ENCODE data around the gene SCAMP5. TPM values are rescaled to one million over a fixed set of nuclear protein-coding genes. Genes with fewer than 3 reads are reported as not detected.
A peak's percentile ranks its signal among the peaks of the same experiment; 100 is the strongest.

Gene SCAMP5
- total RNA-seq, 1 donor from 2014 or later = 16.4 TPM

- peaks cover 2% of the 10 kb centered on the region for H3K27me3 Mint-ChIP-seq (ENCODE audit: insufficient read depth, low read depth)
- Histone ChIP-seq H3K27me3 (no peaks in the 10 kb centered on the region), H3K9me3 (ENCODE audit: low read depth) (no peaks in the 10 kb centered on the region), H3K4me2 (no peak overlapping the region), H3K36me3 (no peaks in the 10 kb centered on the region), H3K79me2 (ENCODE audit: low read depth) (no peaks in the 10 kb centered on the region), H3F3A (ENCODE audit: low read depth) (peaks cover 2% of the 10 kb centered on the region), H3K27ac (no peak overlapping the region), H4K20me1 (ENCODE audit: low read depth) (no peaks in the 10 kb centered on the region), H2AFZ (replicated peaks) (no peak overlapping the region), H3K9ac (no peak overlapping the region), H3K4me1 (no peaks in the 10 kb centered on the region), H3K4me3 (no peak overlapping the region)
- H3K36me3 Mint-ChIP-seq = peaks cover 6% of the 10 kb centered on the region
- TF ChIP-seq EZH2phosphoT487 (IDR thresholded peaks at IDR 0.05) (no peak), EZH2 (IDR thresholded peaks at IDR 0.05) (no peak), CTCF (IDR thresholded peaks at IDR 0.05) (no peak)
- H3K4me1 Mint-ChIP-seq = peaks cover 6% of the 10 kb centered on the region
- no peak overlapping the region for H3K4me3 Mint-ChIP-seq
- peak overlapping the region; percentile 2 for H3K27ac Mint-ChIP-seq
- no peak for DNase-seq (ENCODE audit: low spot score)
- no peaks in the 10 kb centered on the region for H3K9me3 Mint-ChIP-seq
Measured at GRCh38 chr15:75056036-75056435, 60.7 kb downstream of the SCAMP5 start.

GRCh38 chr15:75058127-75058905 lies 63.0 kb downstream of the SCAMP5 start:
- Mint-ChIP-seq H3K36me3 (peaks cover 5% of the 10 kb centered on the region), H3K27me3 (ENCODE audit: insufficient read depth, low read depth) (peaks cover 4% of the 10 kb centered on the region), H3K4me3 (no peak overlapping the region), H3K27ac (no peak overlapping the region), H3K4me1 (peaks cover 11% of the 10 kb centered on the region), H3K9me3 (no peaks in the 10 kb centered on the region)
- no peak overlapping the region for H2AFZ ChIP-seq (replicated peaks)
- DNase-seq (ENCODE audit: low spot score) = no peak
- no peak overlapping the region for H3K4me2 ChIP-seq
- H3F3A ChIP-seq (ENCODE audit: low read depth) = peaks cover 5% of the 10 kb centered on the region
- no peaks in the 10 kb centered on the region for H3K27me3 ChIP-seq
- H4K20me1 ChIP-seq (ENCODE audit: low read depth) = no peaks in the 10 kb centered on the region
- no peak overlapping the region for H3K9ac ChIP-seq
- no peak for TF ChIP-seq CTCF (IDR thresholded peaks at IDR 0.05)
- no peak for TF ChIP-seq EZH2phosphoT487 (IDR thresholded peaks at IDR 0.05)
- TF ChIP-seq EZH2 (IDR thresholded peaks at IDR 0.05) = no peak
- no peaks in the 10 kb centered on the region for H3K9me3 ChIP-seq (ENCODE audit: low read depth)
- H3K4me3 ChIP-seq = no peak overlapping the region
- no peaks in the 10 kb centered on the region for H3K36me3 ChIP-seq
- no peak overlapping the region for H3K27ac ChIP-seq
- no peaks in the 10 kb centered on the region for H3K4me1 ChIP-seq
- no peaks in the 10 kb centered on the region for H3K79me2 ChIP-seq (ENCODE audit: low read depth)

GRCh38 chr15:75059607-75060006 lies 64.2 kb downstream of the SCAMP5 start:
- Mint-ChIP-seq H3K36me3 (peaks cover 5% of the 10 kb centered on the region), H3K4me3 (no peak overlapping the region), H3K27me3 (ENCODE audit: insufficient read depth, low read depth) (peaks cover 4% of the 10 kb centered on the region), H3K27ac (no peak overlapping the region), H3K4me1 (peaks cover 14% of the 10 kb centered on the region), H3K9me3 (no peaks in the 10 kb centered on the region)
- no peaks in the 10 kb centered on the region for H3K36me3 ChIP-seq
- H4K20me1 ChIP-seq (ENCODE audit: low read depth) = no peaks in the 10 kb centered on the region
- no peak overlapping the region for H3K4me3 ChIP-seq
- H3K4me2 ChIP-seq = no peak overlapping the region
- peaks cover 5% of the 10 kb centered on the region for H3F3A ChIP-seq (ENCODE audit: low read depth)
- no peaks in the 10 kb centered on the region for H3K9me3 ChIP-seq (ENCODE audit: low read depth)
- no peak overlapping the region for H2AFZ ChIP-seq (replicated peaks)
- H3K79me2 ChIP-seq (ENCODE audit: low read depth) = no peaks in the 10 kb centered on the region
- no peak for TF ChIP-seq EZH2phosphoT487 (IDR thresholded peaks at IDR 0.05)
- DNase-seq (ENCODE audit: low spot score) = no peak
- H3K27me3 ChIP-seq = no peaks in the 10 kb centered on the region
- H3K9ac ChIP-seq = no peak overlapping the region
- no peak overlapping the region for H3K27ac ChIP-seq
- no peaks in the 10 kb centered on the region for H3K4me1 ChIP-seq

GRCh38 chr15:75061272-75061671 lies 65.9 kb downstream of the SCAMP5 start:
- no peak for DNase-seq (ENCODE audit: low spot score)
- H3K9me3 ChIP-seq (ENCODE audit: low read depth) = no peaks in the 10 kb centered on the region
- Mint-ChIP-seq H3K27me3 (ENCODE audit: insufficient read depth, low read depth) (peaks cover 8% of the 10 kb centered on the region), H3K36me3 (peaks cover 2% of the 10 kb centered on the region), H3K9me3 (peaks cover under 1% of the 10 kb centered on the region), H3K4me1 (peaks cover 26% of the 10 kb centered on the region), H3K4me3 (no peak overlapping the region), H3K27ac (peak overlapping the region; percentile 69)
- H3K36me3 ChIP-seq = no peaks in the 10 kb centered on the region
- no peaks in the 10 kb centered on the region for H4K20me1 ChIP-seq (ENCODE audit: low read depth)
- no peak for TF ChIP-seq EZH2phosphoT487 (IDR thresholded peaks at IDR 0.05)
- TF ChIP-seq EZH2 (IDR thresholded peaks at IDR 0.05) = no peak
- H3K79me2 ChIP-seq (ENCODE audit: low read depth) = no peaks in the 10 kb centered on the region
- H3K4me2 ChIP-seq = no peak overlapping the region
- H3K4me1 ChIP-seq = no peaks in the 10 kb centered on the region
- no peak overlapping the region for H3K4me3 ChIP-seq
- no peak overlapping the region for H3K27ac ChIP-seq
- H3F3A ChIP-seq (ENCODE audit: low read depth) = peaks cover 9% of the 10 kb centered on the region
- H2AFZ ChIP-seq (replicated peaks) = no peak overlapping the region
- no peak overlapping the region for H3K9ac ChIP-seq
- no peaks in the 10 kb centered on the region for H3K27me3 ChIP-seq
